Brain microvascular endothelial cell (primary cell): ENCODE measurements around the gene PATJ.

Experiments
- DNase-seq: peaks from one replicate; pipeline ENCODE4 v3.0.0-alpha.2; 2020
- H3K27ac ChIP-seq: fragments of 250-450 bp; sonication (Bioruptor Pico); 2 replicates; pipeline ENCODE4 v1.5.1; 2020; ENCODE audit warnings: mild to moderate bottlenecking, moderate library complexity
- H3K27me3 ChIP-seq: fragments of 250-450 bp; sonication (Bioruptor Pico); replicated peaks from 2 replicates; pipeline ENCODE4 v1.5.1; 2020; ENCODE audit warnings: mild to moderate bottlenecking
- H3K36me3 ChIP-seq: fragments of 250-450 bp; sonication (Bioruptor Pico); replicated peaks from 2 replicates; pipeline ENCODE4 v1.5.1; 2020; ENCODE audit warnings: mild to moderate bottlenecking
- H3K4me3 ChIP-seq: 2 replicates; pipeline ENCODE4 v1.5.1; 2011; ENCODE audit warnings: low read depth, mild to moderate bottlenecking, control low read depth, low read length, moderate library complexity
- CTCF ChIP-seq: IDR thresholded peaks from 2 replicates; pipeline ENCODE4 v1.5.1; 2011; ENCODE audit warnings: low read depth, mild to moderate bottlenecking, moderate library complexity, low read length, control low read depth, inconsistent platforms; ENCODE audit errors: missing control alignments
- in situ Hi-C: cut with HindIII; loops from 2 replicates; pipeline ENCODE4 v1.10.0; 2017; ENCODE audit warnings: low sequenced_read_pairs, low pct_ligation_motif_present

Gene PATJ

GRCh38 chr1:61910035-61910434 is 167.8 kb downstream of the PATJ start:
- no peak overlapping the region for H3K4me3 ChIP-seq
- in situ Hi-C loops = no loop called here
- no peak for TF ChIP-seq CTCF
- H3K36me3 ChIP-seq = no peaks in the 10 kb centered on the region
- H3K27ac ChIP-seq = no peak overlapping the region
- no peak for DNase-seq
- no peaks in the 10 kb centered on the region for H3K27me3 ChIP-seq

GRCh38 chr1:61914823-61915482 is 172.7 kb downstream of the PATJ start:
- H3K27ac ChIP-seq = no peak overlapping the region
- DNase-seq = no peak
- in situ Hi-C loops = no loop called here
- H3K27me3 ChIP-seq = no peaks in the 10 kb centered on the region
- TF ChIP-seq CTCF = no peak
- no peak overlapping the region for H3K4me3 ChIP-seq
- H3K36me3 ChIP-seq = no peaks in the 10 kb centered on the region

- peak; percentile 11 for DNase-seq
- no peaks in the 10 kb centered on the region for H3K36me3 ChIP-seq
- TF ChIP-seq CTCF = peak; percentile 48
- H3K27me3 ChIP-seq = no peaks in the 10 kb centered on the region
- in situ Hi-C loops = no loop called here
- no peak overlapping the region for H3K27ac ChIP-seq
- H3K4me3 ChIP-seq = no peak overlapping the region
These were observed 179.2 kb downstream of the PATJ start for GRCh38 chr1:61921435-61921834.

- in situ Hi-C loops = no loop called here
- no peak for TF ChIP-seq CTCF
- H3K36me3 ChIP-seq = no peaks in the 10 kb centered on the region
- no peaks in the 10 kb centered on the region for H3K27me3 ChIP-seq
- H3K4me3 ChIP-seq = no peak overlapping the region
- DNase-seq = no peak
- no peak overlapping the region for H3K27ac ChIP-seq
These were observed 180.7 kb downstream of the PATJ start for GRCh38 chr1:61922950-61923480.

- Histone ChIP-seq H3K36me3 (no peaks in the 10 kb centered on the region), H3K4me3 (no peak overlapping the region), H3K27me3 (no peaks in the 10 kb centered on the region), H3K27ac (no peak overlapping the region)
- no peak for DNase-seq
- no peak for TF ChIP-seq CTCF
- in situ Hi-C loops = no loop called here
These were observed 183.5 kb downstream of the PATJ start for GRCh38 chr1:61925591-61926298.
